ENCODE measurements around the gene CAMSAP1.

The CAMSAP1 gene

GRCh38 chr9:135793221-135794056, 113.9 kb downstream of the CAMSAP1 start:
- no peak for DNase-seq (ENCODE audit: low read depth in 2 of 2)

GRCh38 chr9:135792268-135793128, 114.8 kb downstream of the CAMSAP1 start:
- DNase-seq (ENCODE audit: low read depth in 2 of 2), result no peak

GRCh38 chr9:135791431-135792267, 115.7 kb downstream of the CAMSAP1 start:
- no peak for DNase-seq (ENCODE audit: low read depth in 2 of 2)

GRCh38 chr9:135790850-135791249, 116.5 kb downstream of the CAMSAP1 start:
- no peak for DNase-seq (ENCODE audit: low read depth in 2 of 2)

GRCh38 chr9:135790356-135790755, 117.0 kb downstream of the CAMSAP1 start:
- no peak for DNase-seq (ENCODE audit: low read depth in 2 of 2)

GRCh38 chr9:135789838-135790291, 117.5 kb downstream of the CAMSAP1 start:
- no peak for DNase-seq (ENCODE audit: low read depth in 2 of 2)

- no peak for DNase-seq (ENCODE audit: low read depth in 2 of 2)
Measured at GRCh38 chr9:135788576-135789300, 118.6 kb downstream of the CAMSAP1 start.

- no peak for DNase-seq (ENCODE audit: low read depth in 2 of 2)
Measured at GRCh38 chr9:135787776-135788575, 119.4 kb downstream of the CAMSAP1 start.

- no peak for DNase-seq (ENCODE audit: low read depth in 2 of 2)
Measured at GRCh38 chr9:135787317-135787716, 120.0 kb downstream of the CAMSAP1 start.

GRCh38 chr9:135786146-135786690, 121.1 kb downstream of the CAMSAP1 start:
- DNase-seq (ENCODE audit: low read depth in 2 of 2), result no peak

GRCh38 chr9:135785013-135785575, 122.3 kb downstream of the CAMSAP1 start:
- DNase-seq (ENCODE audit: low read depth in 2 of 2), result no peak

GRCh38 chr9:135783540-135784245, 123.7 kb downstream of the CAMSAP1 start:
- no peak for DNase-seq (ENCODE audit: low read depth in 2 of 2)

- DNase-seq (ENCODE audit: low read depth in 2 of 2), result no peak
Measured at GRCh38 chr9:135782946-135783345, 124.4 kb downstream of the CAMSAP1 start.

- no peak for DNase-seq (ENCODE audit: low read depth in 2 of 2)
Measured at GRCh38 chr9:135780626-135781025, 126.7 kb downstream of the CAMSAP1 start.

- no peak for DNase-seq (ENCODE audit: low read depth in 2 of 2)
Measured at GRCh38 chr9:135780086-135780485, 127.3 kb downstream of the CAMSAP1 start.

GRCh38 chr9:135779571-135779970, 127.8 kb downstream of the CAMSAP1 start:
- no peak for DNase-seq (ENCODE audit: low read depth in 2 of 2)

- no peak for DNase-seq (ENCODE audit: low read depth in 2 of 2)
Measured at GRCh38 chr9:135778421-135778820, 128.9 kb downstream of the CAMSAP1 start.

GRCh38 chr9:135777623-135778177, 129.6 kb downstream of the CAMSAP1 start:
- DNase-seq (ENCODE audit: low read depth in 2 of 2), result no peak
